EH (cell line): ENCODE measurements around the gene KBTBD3.
A peak's percentile ranks its signal among the peaks of the same experiment; 100 is the strongest.

ENCODE experiments used
- DNase-seq: peaks from one replicate; pipeline ENCODE4 v3.0.0-alpha.2; 2015; ENCODE audit warnings: low read depth

The KBTBD3 gene, protein sequence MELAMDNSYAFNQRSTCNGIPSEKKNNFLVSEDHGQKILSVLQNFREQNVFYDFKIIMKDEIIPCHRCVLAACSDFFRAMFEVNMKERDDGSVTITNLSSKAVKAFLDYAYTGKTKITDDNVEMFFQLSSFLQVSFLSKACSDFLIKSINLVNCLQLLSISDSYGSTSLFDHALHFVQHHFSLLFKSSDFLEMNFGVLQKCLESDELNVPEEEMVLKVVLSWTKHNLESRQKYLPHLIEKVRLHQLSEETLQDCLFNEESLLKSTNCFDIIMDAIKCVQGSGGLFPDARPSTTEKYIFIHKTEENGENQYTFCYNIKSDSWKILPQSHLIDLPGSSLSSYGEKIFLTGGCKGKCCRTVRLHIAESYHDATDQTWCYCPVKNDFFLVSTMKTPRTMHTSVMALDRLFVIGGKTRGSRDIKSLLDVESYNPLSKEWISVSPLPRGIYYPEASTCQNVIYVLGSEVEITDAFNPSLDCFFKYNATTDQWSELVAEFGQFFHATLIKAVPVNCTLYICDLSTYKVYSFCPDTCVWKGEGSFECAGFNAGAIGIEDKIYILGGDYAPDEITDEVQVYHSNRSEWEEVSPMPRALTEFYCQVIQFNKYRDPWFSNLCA

DNA sequence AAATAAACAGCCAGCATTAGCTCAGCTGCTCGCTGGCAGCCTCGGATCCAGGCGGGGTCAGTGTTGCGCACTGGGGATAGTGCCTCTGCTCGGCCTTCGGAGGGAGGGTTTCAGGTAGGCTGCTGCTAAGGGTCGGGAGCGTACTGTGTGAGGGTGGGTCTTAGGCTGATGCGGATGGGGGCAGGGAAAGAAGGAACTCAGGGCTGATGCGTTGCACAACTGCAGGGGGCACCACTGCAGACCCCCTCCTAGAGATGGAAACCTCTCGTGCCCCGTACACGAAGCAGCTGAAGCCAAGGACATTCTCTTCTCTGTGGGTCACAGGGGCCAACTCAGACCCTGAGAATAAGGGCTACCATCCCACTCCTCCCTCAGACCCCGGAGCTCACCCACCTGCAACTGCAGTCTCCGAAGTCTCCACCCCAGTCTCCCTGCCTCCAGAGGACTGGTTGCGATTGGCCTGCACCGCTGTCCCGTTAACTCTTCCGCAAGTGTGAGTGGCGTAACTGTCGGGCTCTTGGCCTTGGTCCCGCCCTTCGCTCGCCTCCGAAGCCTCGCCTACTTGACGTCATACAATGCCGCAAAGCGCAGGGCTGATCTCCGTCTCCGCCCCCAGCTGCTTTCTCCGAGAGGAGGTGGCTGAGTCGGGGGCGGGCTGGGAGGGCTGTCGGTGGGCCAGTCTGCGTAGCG is at the start of gene KBTBD3:
Gene KBTBD3, minus strand, starts transcription at position 429 of the 690 bp plus-strand sequence. CDS start 18,250 bp downstream, outside the sequence.
- DNase-seq, result peak; percentile 99

DNA sequence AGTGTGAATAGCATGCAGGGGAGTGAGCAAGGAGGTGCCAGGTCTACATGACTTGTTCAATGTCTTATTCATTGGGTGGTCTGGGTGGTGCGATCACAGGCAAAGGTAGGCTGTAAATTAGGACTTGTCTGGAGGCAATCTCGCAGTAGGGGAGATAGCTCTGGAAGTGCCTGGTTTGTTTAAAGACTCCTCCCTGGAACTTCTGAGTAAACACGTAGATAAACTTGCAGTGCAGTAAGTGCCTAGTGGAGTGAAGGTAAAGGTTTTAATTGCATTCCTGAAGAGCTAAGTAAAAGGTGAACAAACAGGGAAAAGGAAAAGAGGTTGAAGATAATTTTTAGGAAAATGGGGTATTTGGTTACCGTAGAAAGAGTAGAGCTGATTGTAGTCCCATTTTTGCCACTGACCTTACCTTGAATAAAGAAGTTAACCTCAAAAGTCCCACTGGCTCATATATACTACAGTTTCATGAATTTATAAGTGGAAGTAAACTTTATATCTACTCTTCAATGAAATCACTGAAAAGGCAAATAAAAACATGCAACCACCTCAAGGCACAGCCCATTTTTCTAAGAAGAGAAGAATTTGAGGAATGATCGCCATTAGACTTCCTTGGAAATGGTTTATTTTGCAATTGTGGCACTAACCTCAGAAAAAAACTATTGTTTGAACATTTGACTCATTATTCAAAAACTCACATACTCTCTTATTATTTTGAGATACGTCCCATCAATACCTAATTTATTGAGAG is 44.6 kb upstream of the KBTBD3 start:
- DNase-seq, result no peak

DNA sequence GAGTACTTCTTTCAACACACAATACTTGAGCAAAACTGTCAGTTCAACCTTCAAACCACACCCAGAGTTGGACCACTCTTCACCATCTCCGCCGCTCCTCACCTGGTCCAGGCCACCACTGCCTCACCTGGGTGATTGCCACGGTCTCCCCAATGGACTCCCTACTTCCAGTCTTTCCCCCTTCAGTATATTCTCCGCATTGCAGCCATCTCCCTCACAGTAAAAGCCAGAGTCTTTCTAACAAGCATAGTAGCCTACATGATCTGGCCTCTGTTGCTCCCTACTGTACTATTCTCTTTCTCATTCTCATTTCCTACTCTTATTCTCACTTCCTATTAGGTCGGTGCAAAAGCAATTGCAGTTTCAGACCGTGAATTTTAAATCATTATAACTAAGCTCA is 28.8 kb upstream of the KBTBD3 start:
- no peak for DNase-seq

DNA sequence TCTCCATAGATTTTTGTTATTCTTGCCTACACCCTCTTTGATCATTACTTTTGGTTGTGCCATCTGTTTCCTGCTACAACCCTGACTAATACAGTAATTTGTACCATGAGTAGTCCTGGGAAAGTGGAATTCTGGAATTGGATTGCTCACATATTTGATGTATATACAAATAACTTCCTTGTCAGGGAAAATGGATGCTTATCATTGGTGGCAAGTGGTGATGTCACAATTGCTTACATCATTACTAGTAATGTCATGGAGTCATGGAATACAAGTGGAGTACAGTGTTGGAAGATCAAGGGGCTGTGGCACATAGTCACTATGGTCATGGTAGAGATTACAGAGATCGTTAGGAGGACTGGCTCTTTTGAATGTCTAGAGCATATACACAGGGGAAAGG is 24.7 kb upstream of the KBTBD3 start:
- DNase-seq, result peak; percentile 69

DNA sequence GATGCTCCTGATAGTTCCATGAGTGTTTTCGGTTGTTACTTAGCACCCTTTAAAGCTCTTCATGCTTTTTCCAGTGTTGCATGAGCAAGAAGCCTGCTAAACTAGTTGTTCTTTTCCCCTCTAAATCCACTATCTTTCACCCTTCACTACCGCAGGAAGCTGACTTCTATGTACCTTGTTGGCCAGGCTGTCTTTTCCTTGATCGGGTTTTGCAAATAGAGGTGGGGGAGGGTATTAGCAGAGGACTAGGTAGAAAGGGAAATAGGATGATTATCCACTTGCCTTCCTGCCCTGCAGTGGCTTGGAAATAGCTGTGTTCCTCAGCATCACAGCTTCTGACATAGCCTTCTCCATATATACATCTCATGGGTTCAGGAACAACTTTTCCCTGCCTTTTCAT is 24.2 kb upstream of the KBTBD3 start:
- no peak for DNase-seq

DNA sequence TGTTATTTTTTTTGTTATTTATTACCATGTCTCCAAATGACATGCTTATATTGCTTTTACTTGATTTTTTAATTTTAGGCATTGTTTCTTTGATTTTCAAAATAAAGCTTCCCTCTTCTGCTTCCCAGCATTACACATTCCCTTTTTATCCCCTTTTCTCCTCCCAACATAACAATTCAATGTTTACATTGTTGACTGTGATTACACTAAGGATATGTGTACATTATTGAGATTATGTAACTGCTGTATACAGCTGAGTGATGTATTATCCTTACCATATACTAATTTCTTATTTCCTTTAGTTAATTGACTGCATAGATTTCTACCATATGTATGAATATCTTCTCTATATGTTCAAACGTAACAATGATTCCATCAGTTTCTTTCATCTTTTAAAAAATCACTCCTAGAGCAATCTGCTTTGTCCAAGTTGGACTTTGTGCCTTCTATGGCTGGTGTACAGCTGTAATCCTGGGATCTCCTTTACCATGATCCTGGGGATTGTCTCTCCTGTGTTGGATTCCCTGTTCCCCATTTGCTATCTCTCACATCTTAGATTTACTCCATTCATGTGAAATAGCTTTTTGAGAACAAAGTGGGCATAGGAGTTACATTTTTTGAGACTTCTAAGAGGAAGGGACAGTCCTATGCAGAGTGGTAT is 21.9 kb upstream of the KBTBD3 start:
- no peak for DNase-seq

DNA sequence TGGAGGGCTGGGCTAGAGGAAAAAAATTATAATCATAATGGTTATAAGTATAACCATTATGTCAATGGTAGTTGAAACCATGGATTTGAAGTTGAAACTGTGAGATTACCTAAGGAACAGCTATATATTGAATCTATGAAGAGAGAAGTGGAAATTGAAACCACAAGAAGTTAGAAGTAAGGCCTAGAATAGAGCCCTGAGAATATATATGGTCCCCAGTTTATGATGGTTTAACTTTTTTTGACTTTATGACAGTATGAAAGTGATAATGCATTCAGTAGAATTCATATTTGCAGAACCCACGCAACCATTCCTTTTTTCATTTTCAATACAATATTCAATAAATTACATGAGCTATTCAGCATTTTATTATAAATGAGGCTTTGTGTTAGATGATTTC is 15.3 kb upstream of the KBTBD3 start:
- no peak for DNase-seq

DNA sequence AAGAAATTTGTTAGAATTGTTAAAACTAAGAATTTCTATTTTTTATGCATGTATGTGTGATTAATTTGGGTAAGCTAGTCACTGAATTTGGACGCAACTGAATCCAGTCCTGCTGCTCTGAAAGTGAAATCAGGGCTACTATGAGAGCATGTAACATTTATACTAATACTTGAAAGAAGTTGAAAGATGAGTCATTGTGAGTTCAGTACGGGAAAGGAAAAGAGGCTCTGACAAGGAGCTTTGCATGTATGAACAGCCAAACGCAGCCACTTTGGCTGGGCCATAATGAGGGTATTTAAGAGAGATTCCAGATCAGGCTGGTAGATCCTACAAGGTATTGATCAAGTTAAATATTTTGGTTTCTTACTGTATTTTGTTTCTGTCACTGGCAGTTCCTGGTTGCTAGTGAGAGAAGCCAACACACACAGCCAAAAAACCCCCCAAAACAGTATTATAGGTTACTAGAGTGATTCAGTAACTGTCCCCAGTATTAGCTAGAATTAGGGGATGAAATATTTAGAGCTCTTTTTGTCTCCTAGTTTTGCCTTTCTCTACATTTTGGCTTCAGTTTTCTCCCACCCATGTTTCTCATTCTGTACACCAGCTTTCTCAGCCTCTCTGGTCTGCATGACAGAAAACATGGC is 14.5 kb upstream of the KBTBD3 start:
- peak; percentile 53 for DNase-seq

DNA sequence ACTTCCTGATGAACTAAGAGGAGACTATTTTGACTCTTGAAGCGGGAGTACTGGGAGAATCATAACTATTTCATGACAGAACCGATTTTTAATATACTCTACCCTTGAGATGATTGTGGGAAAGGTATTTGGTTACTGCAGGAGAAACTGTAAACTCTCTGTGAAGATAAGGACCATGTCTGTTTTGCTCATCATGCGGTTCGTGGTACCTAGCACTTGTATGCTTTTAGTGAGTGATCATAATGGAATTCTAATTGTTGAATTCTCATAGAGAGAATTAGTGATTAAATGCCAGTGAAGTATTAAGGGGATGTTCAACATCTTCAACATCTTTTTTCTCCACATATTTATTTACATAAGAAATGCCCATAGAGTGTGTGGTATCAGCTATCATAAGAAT is 11.7 kb upstream of the KBTBD3 start:
- DNase-seq, result peak; percentile 56

DNA sequence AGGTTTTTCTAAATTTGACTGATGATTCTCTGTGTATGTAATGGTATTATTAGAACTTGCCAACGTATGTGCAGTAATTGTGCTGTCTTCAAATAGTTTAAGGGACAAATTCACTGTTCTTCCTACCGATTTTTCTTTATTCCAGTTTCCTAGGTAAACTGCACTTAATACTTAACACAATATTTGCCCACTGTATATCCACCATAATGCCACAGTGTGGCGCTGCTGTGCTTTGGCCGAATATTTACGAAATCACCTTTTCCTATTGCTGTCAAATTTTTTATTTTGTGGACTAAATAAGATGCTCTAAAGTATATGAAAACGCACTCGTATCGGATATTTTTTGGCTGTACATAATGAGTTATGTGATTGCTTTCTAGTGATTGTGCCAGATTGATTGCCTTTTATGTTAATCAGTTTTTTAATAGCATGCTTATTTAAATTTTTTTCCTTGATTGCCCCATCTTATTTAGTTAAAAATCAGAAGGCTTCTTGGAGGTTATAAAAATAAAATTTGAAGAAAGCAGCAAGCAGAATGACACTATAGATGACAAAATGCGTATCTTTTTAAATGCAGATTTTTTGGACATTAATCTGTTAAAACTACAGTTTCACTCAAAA is 10.8 kb upstream of the KBTBD3 start:
- DNase-seq, result peak; percentile 56

DNA sequence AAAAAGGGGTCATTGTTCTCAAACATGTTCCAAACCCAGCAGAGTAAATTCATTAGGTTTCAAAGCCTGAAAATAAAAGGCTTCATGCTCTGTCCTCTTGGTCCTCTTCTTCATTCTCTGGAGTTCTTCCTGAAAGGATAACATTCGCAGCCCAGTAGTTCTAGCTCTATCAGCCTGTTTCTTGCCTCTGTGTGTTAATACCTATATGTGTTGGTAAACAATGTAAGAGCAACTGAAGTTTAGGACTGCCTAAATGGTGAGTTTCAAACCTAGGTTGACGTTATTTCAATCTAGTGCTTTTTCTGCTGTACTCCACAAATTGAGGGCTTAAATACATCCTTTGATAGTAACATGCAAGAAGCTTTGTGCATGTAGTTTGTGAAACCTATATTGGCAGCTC is 9.7 kb upstream of the KBTBD3 start:
- DNase-seq, result no peak

DNA sequence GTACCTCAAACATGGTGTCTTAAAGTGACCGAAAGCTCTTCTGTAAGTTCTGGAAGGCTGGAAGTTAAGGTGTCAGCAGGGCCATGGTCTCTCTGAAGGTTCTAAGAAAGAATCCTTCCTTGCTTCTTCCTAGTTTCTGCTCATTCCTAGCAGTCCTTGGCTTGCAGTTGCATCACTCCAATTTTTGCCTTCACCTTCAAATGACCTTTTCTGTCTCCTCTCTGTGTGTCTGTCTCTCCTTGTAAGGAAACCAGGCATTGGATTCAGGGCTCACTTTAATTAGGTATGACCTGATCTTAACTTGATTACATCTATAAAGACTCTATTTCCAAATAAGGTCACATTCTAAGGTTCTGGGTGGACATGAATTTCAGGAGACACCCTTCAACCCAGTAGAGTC is 9.0 kb upstream of the KBTBD3 start:
- peak; percentile 57 for DNase-seq

DNA sequence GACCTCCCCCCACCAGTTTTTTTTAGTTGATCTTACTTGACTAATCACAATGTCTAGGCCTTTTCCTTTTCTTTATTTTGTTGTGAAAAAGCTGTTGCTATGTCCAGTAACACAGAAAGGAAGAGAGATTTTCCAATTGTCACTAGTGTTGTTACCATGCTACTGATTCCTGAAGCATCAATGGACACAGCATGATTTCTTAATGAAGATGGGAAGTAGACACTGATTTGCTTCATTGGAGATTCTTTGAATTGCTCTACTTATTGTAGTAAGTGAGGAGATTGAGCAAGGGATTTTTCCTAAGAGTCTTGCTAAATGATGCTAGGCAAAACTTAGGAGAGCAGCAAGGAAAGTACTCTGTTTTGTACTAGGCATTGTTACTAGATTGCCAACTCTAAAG is 4.9 kb upstream of the KBTBD3 start:
- no peak for DNase-seq

DNA sequence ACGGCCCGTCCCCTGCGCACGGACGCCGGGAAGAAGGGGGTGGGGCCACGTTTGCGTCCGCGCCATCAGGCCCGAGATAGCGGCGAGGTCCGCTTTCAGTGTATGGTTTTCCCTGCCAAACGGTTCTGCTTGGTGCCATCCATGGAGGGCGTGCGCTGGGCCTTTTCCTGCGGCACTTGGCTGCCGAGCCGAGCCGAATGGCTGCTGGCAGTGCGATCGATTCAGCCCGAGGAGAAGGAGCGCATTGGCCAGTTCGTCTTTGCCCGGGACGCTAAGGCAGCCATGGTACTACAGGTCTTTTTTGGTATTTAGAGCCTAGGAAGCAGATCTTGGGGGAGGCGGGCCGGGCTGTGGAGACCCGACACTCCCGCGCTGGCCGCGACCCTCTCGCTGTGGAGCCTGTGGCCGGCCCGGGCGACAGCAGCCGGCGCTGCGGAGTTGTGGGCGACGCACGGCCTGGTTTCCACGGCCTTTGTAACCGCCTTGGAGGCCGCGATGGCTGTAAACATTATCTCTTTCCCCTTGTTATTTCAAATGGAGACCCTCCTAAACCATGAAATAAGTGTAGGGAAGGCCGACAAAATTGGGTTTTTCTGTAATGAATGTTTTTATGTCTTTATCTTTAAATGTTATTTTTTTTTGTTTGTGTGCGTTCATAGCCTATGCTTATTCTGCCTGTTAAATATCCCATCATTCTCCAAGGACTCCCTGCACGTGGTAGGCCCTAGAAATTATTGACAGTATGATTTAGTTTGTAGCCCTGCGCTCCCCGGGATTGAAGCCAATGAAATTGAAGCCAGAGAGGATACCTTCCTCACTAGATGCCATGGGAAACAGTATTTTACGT is 685 bp upstream of the KBTBD3 start, which contains the start of gene AASDHPPT:
Gene AASDHPPT, plus strand, starts transcription at position 54 of the 847 bp plus-strand sequence. Its CDS starts 49 bp downstream, at position 103.
- DNase-seq, result peak; percentile 42

DNA sequence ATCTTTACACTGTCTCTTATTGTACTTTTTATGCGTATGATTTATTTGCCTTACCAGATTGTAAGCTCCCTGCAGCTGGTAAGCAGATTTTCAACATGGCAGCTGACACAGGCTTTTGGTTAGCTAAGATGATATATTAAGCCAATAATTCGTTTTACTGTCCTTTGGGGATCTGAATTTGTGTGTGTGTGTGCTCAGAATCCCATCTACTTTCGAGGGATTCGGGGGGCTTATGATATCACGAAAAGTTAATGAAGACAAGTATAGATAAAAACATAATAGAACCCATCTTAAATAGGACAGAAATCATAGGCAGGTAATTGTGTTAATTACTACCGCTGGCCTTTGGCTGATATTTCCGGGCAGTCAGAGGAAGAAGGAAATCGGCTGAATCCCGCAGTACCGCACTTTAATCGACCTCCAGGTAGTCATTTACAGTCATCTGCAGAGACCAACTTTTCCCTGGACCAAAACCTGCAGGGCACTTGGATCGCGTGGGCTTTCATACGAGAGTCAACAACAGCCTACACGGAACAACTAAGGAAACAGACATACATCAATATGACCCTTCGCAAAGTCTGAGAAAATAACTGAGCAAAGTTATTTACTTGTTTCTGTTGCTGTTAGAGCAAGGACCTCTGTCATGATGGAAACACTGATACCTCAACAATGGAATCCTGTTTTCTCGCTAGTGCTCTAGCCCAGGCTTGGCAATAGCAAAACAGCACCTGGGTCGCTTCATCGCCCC is 802 bp downstream of the KBTBD3 start:
- no peak for DNase-seq

DNA sequence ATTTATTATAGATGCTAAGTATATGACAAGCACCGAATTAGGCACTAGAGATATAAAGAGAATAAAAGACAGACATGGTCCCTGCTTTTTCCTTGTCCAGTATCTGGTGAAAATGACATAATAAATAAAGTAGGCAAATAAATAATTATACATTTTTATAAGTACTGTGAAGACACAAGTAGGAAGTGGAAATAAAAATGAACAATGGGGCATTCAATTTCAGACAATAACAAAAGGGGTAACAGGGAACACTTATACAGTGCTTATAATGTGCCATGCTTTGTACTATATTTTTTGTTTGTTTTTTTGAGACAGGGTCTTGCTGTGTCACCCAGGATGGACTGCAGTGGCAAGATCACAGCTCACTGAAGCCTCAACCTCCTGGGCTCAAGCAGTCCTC is 4.3 kb downstream of the KBTBD3 start:
- no peak for DNase-seq

DNA sequence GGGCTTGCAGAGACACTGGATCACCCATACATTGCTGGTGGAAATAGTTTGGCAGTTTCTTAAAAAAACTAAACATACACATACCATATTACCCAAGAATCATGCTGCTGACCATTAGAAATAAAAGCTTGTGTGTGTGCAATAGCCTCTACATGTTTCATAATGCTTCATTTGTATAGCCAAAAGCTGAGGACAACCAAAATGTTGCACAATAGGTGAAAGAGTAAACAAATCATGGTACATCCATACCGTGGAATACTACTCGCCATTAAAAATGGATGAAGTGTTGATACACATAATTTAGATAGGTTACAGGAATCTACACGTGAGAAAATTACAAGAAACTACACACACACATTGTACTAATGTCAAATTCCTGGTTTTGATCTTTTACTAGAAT is 6.5 kb downstream of the KBTBD3 start:
- no peak for DNase-seq

DNA sequence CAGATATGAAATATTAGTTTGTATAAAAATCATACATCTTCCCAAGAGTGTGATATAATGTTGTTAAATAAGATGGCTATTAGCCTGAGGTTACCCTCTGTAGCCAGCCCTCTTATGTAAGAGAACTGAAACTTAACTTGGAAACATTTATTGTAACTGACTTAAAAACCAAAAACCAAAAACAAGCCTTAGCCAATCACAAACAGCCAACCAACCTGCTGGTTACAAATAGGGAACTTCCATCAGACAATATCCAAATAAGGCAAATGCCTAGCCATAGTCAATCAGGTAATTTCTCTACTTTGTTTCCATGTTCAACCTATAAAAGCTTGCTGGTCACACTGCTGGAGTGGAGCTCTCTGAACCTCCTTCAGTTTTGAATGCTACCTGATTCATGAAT is 14.1 kb downstream of the KBTBD3 start:
- DNase-seq, result no peak
